ENCODE measurements around the gene SYT8.
"Not testable (repeated sequence)": the region's sequence is repeated elsewhere in the genome, so short reads cannot be mapped to it uniquely, and the experiment has no call there.

SYT8 gene

GRCh38 chr11:1812274-1812673 is 22.5 kb upstream of the SYT8 start:
- H3K4me3 ChIP-seq (ENCODE audit: low read length) = no peak overlapping the region
- DNase-seq (ENCODE audit: low read depth) = no peak
- TF ChIP-seq CTCF (conservative IDR thresholded peaks at IDR 0.05; ENCODE audit: low read depth, low read length) = no peak

GRCh38 chr11:1812801-1813200 is 22.0 kb upstream of the SYT8 start:
- no peak overlapping the region for H3K4me3 ChIP-seq (ENCODE audit: low read length)
- no peak for DNase-seq (ENCODE audit: low read depth)
- TF ChIP-seq CTCF (conservative IDR thresholded peaks at IDR 0.05; ENCODE audit: low read depth, low read length) = no peak

GRCh38 chr11:1813356-1813755 is 21.4 kb upstream of the SYT8 start:
- not testable (repeated sequence) for H3K4me3 ChIP-seq (ENCODE audit: low read length); DNase-seq (ENCODE audit: low read depth)

GRCh38 chr11:1814691-1815090 is 20.1 kb upstream of the SYT8 start:
- no peak for DNase-seq (ENCODE audit: low read depth)
- TF ChIP-seq CTCF (conservative IDR thresholded peaks at IDR 0.05; ENCODE audit: low read depth, low read length) = no peak
- no peak overlapping the region for H3K4me3 ChIP-seq (ENCODE audit: low read length)

GRCh38 chr11:1815311-1815710 is 19.5 kb upstream of the SYT8 start:
- no peak overlapping the region for H3K4me3 ChIP-seq (ENCODE audit: low read length)
- no peak for TF ChIP-seq CTCF (conservative IDR thresholded peaks at IDR 0.05; ENCODE audit: low read depth, low read length)
- no peak for DNase-seq (ENCODE audit: low read depth)

- TF ChIP-seq CTCF (conservative IDR thresholded peaks at IDR 0.05; ENCODE audit: low read depth, low read length) = no peak
- no peak overlapping the region for H3K4me3 ChIP-seq (ENCODE audit: low read length)
- DNase-seq (ENCODE audit: low read depth) = no peak
Measured at GRCh38 chr11:1815751-1816150, 19.0 kb upstream of the SYT8 start.

- H3K4me3 ChIP-seq (ENCODE audit: low read length) = no peak overlapping the region
- no peak for TF ChIP-seq CTCF (conservative IDR thresholded peaks at IDR 0.05; ENCODE audit: low read depth, low read length)
- no peak for DNase-seq (ENCODE audit: low read depth)
Measured at GRCh38 chr11:1817000-1817399, 17.8 kb upstream of the SYT8 start.

- no peak for TF ChIP-seq CTCF (conservative IDR thresholded peaks at IDR 0.05; ENCODE audit: low read depth, low read length)
- DNase-seq (ENCODE audit: low read depth) = no peak
- H3K4me3 ChIP-seq (ENCODE audit: low read length) = no peak overlapping the region
Measured at GRCh38 chr11:1817511-1817910, 17.3 kb upstream of the SYT8 start.
